ENCODE data around the gene PRPF38A. TPM values are rescaled to one million over a fixed set of nuclear protein-coding genes. Genes with fewer than 3 reads are reported as not detected.

Gene PRPF38A
- total RNA-seq, 1 experiment from 2014 or later: 33.5 TPM

GRCh38 chr1:52423055-52423454 is 18.7 kb downstream of the PRPF38A start:
- Histone ChIP-seq H3K4me3 (ENCODE audit: insufficient read depth, low read depth, low read length) (no peak overlapping the region), H3K36me3 (replicated peaks; ENCODE audit: control insufficient read depth, insufficient read depth, low read length) (peaks cover 6% of the 10 kb centered on the region), H3K27me3 (ENCODE audit: control insufficient read depth, insufficient read depth, low read length) (no peaks in the 10 kb centered on the region)
- no peak for DNase-seq

GRCh38 chr1:52423771-52424170 is 19.4 kb downstream of the PRPF38A start:
- no peak for DNase-seq
- H3K36me3 ChIP-seq (replicated peaks; ENCODE audit: control insufficient read depth, insufficient read depth, low read length): peaks cover 3% of the 10 kb centered on the region
- H3K4me3 ChIP-seq (ENCODE audit: insufficient read depth, low read depth, low read length): no peak overlapping the region
- H3K27me3 ChIP-seq (ENCODE audit: control insufficient read depth, insufficient read depth, low read length): no peaks in the 10 kb centered on the region

- no peak overlapping the region for H3K4me3 ChIP-seq (ENCODE audit: insufficient read depth, low read depth, low read length)
- no peaks in the 10 kb centered on the region for H3K27me3 ChIP-seq (ENCODE audit: control insufficient read depth, insufficient read depth, low read length)
- H3K36me3 ChIP-seq (replicated peaks; ENCODE audit: control insufficient read depth, insufficient read depth, low read length): peaks cover 3% of the 10 kb centered on the region
- DNase-seq: no peak
These were observed 19.8 kb downstream of the PRPF38A start for GRCh38 chr1:52424231-52424636.

GRCh38 chr1:52424813-52425212 is 20.4 kb downstream of the PRPF38A start:
- peaks cover 3% of the 10 kb centered on the region for H3K36me3 ChIP-seq (replicated peaks; ENCODE audit: control insufficient read depth, insufficient read depth, low read length)
- no peaks in the 10 kb centered on the region for H3K27me3 ChIP-seq (ENCODE audit: control insufficient read depth, insufficient read depth, low read length)
- no peak overlapping the region for H3K4me3 ChIP-seq (ENCODE audit: insufficient read depth, low read depth, low read length)
- DNase-seq: no peak

- H3K27me3 ChIP-seq (ENCODE audit: control insufficient read depth, insufficient read depth, low read length): no peaks in the 10 kb centered on the region
- no peak for DNase-seq
- H3K36me3 ChIP-seq (replicated peaks; ENCODE audit: control insufficient read depth, insufficient read depth, low read length): peaks cover 6% of the 10 kb centered on the region
- H3K4me3 ChIP-seq (ENCODE audit: insufficient read depth, low read depth, low read length): no peak overlapping the region
These were observed 22.0 kb downstream of the PRPF38A start for GRCh38 chr1:52426371-52426770.

- peaks cover 6% of the 10 kb centered on the region for H3K36me3 ChIP-seq (replicated peaks; ENCODE audit: control insufficient read depth, insufficient read depth, low read length)
- no peaks in the 10 kb centered on the region for H3K27me3 ChIP-seq (ENCODE audit: control insufficient read depth, insufficient read depth, low read length)
- no peak overlapping the region for H3K4me3 ChIP-seq (ENCODE audit: insufficient read depth, low read depth, low read length)
- no peak for DNase-seq
These were observed 22.8 kb downstream of the PRPF38A start for GRCh38 chr1:52427152-52427551.

- DNase-seq: no peak
- H3K27me3 ChIP-seq (ENCODE audit: control insufficient read depth, insufficient read depth, low read length): no peaks in the 10 kb centered on the region
- no peak overlapping the region for H3K4me3 ChIP-seq (ENCODE audit: insufficient read depth, low read depth, low read length)
- peaks cover 5% of the 10 kb centered on the region for H3K36me3 ChIP-seq (replicated peaks; ENCODE audit: control insufficient read depth, insufficient read depth, low read length)
These were observed 28.4 kb downstream of the PRPF38A start for GRCh38 chr1:52432807-52433206.

GRCh38 chr1:52435211-52435610 is 30.8 kb downstream of the PRPF38A start:
- DNase-seq: no peak
- Histone ChIP-seq H3K4me3 (ENCODE audit: insufficient read depth, low read depth, low read length) (no peak overlapping the region), H3K36me3 (replicated peaks; ENCODE audit: control insufficient read depth, insufficient read depth, low read length) (peaks cover 5% of the 10 kb centered on the region), H3K27me3 (ENCODE audit: control insufficient read depth, insufficient read depth, low read length) (no peaks in the 10 kb centered on the region)

GRCh38 chr1:52435650-52436049 is 31.2 kb downstream of the PRPF38A start:
- DNase-seq: no peak
- Histone ChIP-seq H3K27me3 (ENCODE audit: control insufficient read depth, insufficient read depth, low read length) (no peaks in the 10 kb centered on the region), H3K36me3 (replicated peaks; ENCODE audit: control insufficient read depth, insufficient read depth, low read length) (peaks cover 5% of the 10 kb centered on the region), H3K4me3 (ENCODE audit: insufficient read depth, low read depth, low read length) (no peak overlapping the region)

- no peak for DNase-seq
- Histone ChIP-seq H3K4me3 (ENCODE audit: insufficient read depth, low read depth, low read length) (no peak overlapping the region), H3K27me3 (ENCODE audit: control insufficient read depth, insufficient read depth, low read length) (no peaks in the 10 kb centered on the region), H3K36me3 (replicated peaks; ENCODE audit: control insufficient read depth, insufficient read depth, low read length) (no peaks in the 10 kb centered on the region; the same call in 1 of the 2 replicates)
These were observed 32.4 kb downstream of the PRPF38A start for GRCh38 chr1:52436817-52437216.

- no peak overlapping the region for H3K4me3 ChIP-seq (ENCODE audit: insufficient read depth, low read depth, low read length)
- H3K27me3 ChIP-seq (ENCODE audit: control insufficient read depth, insufficient read depth, low read length): no peaks in the 10 kb centered on the region
- no peaks in the 10 kb centered on the region; the same call in none of the 2 replicates for H3K36me3 ChIP-seq (replicated peaks; ENCODE audit: control insufficient read depth, insufficient read depth, low read length)
- DNase-seq: no peak
These were observed 35.6 kb downstream of the PRPF38A start for GRCh38 chr1:52439976-52440375.

- H3K27me3 ChIP-seq (ENCODE audit: control insufficient read depth, insufficient read depth, low read length): no peaks in the 10 kb centered on the region
- no peaks in the 10 kb centered on the region; the same call in none of the 2 replicates for H3K36me3 ChIP-seq (replicated peaks; ENCODE audit: control insufficient read depth, insufficient read depth, low read length)
- H3K4me3 ChIP-seq (ENCODE audit: insufficient read depth, low read depth, low read length): no peak overlapping the region
- DNase-seq: no peak
These were observed 40.1 kb downstream of the PRPF38A start for GRCh38 chr1:52444463-52444862.

- Histone ChIP-seq H3K4me3 (ENCODE audit: insufficient read depth, low read depth, low read length) (no peak overlapping the region), H3K36me3 (replicated peaks; ENCODE audit: control insufficient read depth, insufficient read depth, low read length) (no peaks in the 10 kb centered on the region), H3K27me3 (ENCODE audit: control insufficient read depth, insufficient read depth, low read length) (no peaks in the 10 kb centered on the region)
- no peak for DNase-seq
These were observed 49.7 kb downstream of the PRPF38A start for GRCh38 chr1:52454127-52454526.

- no peaks in the 10 kb centered on the region for H3K27me3 ChIP-seq (ENCODE audit: control insufficient read depth, insufficient read depth, low read length)
- DNase-seq: no peak
- H3K4me3 ChIP-seq (ENCODE audit: insufficient read depth, low read depth, low read length): no peak overlapping the region
- no peaks in the 10 kb centered on the region for H3K36me3 ChIP-seq (replicated peaks; ENCODE audit: control insufficient read depth, insufficient read depth, low read length)
These were observed 50.4 kb downstream of the PRPF38A start for GRCh38 chr1:52454779-52455178.

GRCh38 chr1:52455686-52456085 is 51.3 kb downstream of the PRPF38A start:
- no peaks in the 10 kb centered on the region for H3K27me3 ChIP-seq (ENCODE audit: control insufficient read depth, insufficient read depth, low read length)
- H3K4me3 ChIP-seq (ENCODE audit: insufficient read depth, low read depth, low read length): no peak overlapping the region
- H3K36me3 ChIP-seq (replicated peaks; ENCODE audit: control insufficient read depth, insufficient read depth, low read length): no peaks in the 10 kb centered on the region
- DNase-seq: no peak

GRCh38 chr1:52460694-52461093 is 56.3 kb downstream of the PRPF38A start:
- Histone ChIP-seq H3K27me3 (ENCODE audit: control insufficient read depth, insufficient read depth, low read length) (no peaks in the 10 kb centered on the region), H3K36me3 (replicated peaks; ENCODE audit: control insufficient read depth, insufficient read depth, low read length) (no peaks in the 10 kb centered on the region), H3K4me3 (ENCODE audit: insufficient read depth, low read depth, low read length) (no peak overlapping the region)
- no peak for DNase-seq
